Measurements from ENCODE around the gene INS.

Gene INS

GRCh38 chr11:2160736-2161259, at the start of gene INS:
Gene INS (minus strand): TSS chr11:2161209. CDS start chr11:2160971, 238 bp downstream.
- DNase-seq = no peak

- DNase-seq = no peak
These were observed 49.5 kb upstream of the INS start for GRCh38 chr11:2210366-2211112.

GRCh38 chr11:2209900-2210321, 48.9 kb upstream of the INS start:
- DNase-seq = no peak

- DNase-seq = no peak
These were observed 48.4 kb upstream of the INS start for GRCh38 chr11:2209370-2209801.

GRCh38 chr11:2208691-2209369, 47.8 kb upstream of the INS start:
- DNase-seq = no peak

- DNase-seq = no peak
These were observed 47.0 kb upstream of the INS start for GRCh38 chr11:2207773-2208621.

GRCh38 chr11:2207212-2207611, 46.2 kb upstream of the INS start:
- no peak for DNase-seq

- no peak for DNase-seq
These were observed 45.1 kb upstream of the INS start for GRCh38 chr11:2205981-2206690.

- DNase-seq = no peak
These were observed 44.3 kb upstream of the INS start for GRCh38 chr11:2205214-2205720.

GRCh38 chr11:2204361-2205213, 43.6 kb upstream of the INS start:
- DNase-seq = no peak

GRCh38 chr11:2203440-2204259, 42.6 kb upstream of the INS start:
- no peak for DNase-seq

- no peak for DNase-seq
These were observed 42.0 kb upstream of the INS start for GRCh38 chr11:2202900-2203439.

GRCh38 chr11:2202071-2202899, 41.3 kb upstream of the INS start:
- DNase-seq = no peak

- no peak for DNase-seq
These were observed 40.5 kb upstream of the INS start for GRCh38 chr11:2201542-2201941.

- DNase-seq = no peak
These were observed 40.0 kb upstream of the INS start for GRCh38 chr11:2200957-2201519.

GRCh38 chr11:2200536-2200935, 39.5 kb upstream of the INS start:
- DNase-seq = no peak

- no peak for DNase-seq
These were observed 38.7 kb upstream of the INS start for GRCh38 chr11:2199466-2200341.

All from GOT3 (cell line).